Stimulated activated CD4-positive, alpha-beta T cell treated with anti-CD3 and anti-CD28 coated beads, Interleukin-2, amount 100 ng/mL, for 4 hours (primary cell): Measurements from ENCODE around the gene MYT1.
"Not testable (repeated sequence)": the region's sequence is repeated elsewhere in the genome, so short reads cannot be mapped to it uniquely, and the experiment has no call there.

ENCODE experiments used
- DNase-seq: peaks from one replicate; pipeline ENCODE4 v3.0.0-alpha.2; 2020; ENCODE audit warnings: low read depth

Gene MYT1

DNA sequence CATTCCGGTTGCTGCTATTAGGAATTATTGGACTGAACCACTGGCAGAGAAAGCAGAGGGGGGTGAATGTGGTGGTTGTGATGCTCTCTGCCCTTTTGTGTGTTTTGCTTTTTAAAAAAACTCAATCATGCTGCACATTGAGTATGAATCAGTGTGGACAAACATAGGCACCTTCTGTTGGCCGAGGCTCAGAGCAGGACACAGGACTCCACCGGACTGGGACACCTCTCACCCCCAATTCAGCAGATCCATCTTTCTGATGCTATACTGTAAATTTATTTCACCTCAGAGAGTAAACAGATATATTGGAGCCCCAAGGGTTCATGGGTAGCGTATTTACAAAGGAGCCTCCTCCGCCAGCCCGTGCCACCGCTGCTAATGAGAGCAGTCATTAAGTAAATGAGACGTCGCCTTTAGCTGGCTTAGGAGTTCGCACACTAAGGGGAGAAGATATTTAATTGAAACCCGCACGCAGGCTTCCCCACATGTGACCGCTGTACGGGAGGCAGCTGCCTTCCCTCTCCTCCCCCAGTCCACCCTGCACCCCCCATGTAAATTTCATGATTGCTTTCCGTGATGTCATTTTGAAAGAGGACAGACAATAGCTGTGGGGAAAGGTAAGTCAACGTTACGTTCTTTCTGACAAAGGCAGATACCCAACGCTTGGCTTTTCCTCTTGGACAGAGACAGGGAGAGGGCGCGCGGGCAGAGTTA, at the start of gene MYT1:
Gene MYT1 (plus strand): TSS at position 330 of the 714 bp plus-strand sequence. CDS start 34,410 bp downstream, outside the sequence.
- no peak for DNase-seq

GRCh38 chr20:64115171-64115911, 48.9 kb upstream of the MYT1 start:
- DNase-seq, result no peak

DNA sequence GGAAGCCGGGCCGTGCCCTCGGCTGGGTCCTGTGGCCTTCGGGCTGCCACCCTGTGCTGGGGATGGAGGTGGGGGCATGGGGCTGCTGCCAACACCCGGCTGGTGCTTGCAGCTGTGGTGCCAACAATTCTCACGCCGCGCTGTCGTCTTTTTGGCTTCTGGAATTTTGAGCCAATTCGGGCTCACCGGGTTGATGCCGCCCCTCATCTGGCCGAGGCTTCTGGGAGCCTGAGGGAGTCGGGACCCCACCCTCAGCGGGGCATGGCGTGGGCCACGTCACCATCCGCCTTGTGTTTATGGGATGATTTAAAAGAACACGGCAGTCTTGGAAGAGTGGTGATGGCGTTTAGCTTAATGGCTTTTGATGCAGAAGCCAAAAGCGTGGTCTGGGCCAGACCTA, 48.2 kb upstream of the MYT1 start:
- no peak for DNase-seq

DNA sequence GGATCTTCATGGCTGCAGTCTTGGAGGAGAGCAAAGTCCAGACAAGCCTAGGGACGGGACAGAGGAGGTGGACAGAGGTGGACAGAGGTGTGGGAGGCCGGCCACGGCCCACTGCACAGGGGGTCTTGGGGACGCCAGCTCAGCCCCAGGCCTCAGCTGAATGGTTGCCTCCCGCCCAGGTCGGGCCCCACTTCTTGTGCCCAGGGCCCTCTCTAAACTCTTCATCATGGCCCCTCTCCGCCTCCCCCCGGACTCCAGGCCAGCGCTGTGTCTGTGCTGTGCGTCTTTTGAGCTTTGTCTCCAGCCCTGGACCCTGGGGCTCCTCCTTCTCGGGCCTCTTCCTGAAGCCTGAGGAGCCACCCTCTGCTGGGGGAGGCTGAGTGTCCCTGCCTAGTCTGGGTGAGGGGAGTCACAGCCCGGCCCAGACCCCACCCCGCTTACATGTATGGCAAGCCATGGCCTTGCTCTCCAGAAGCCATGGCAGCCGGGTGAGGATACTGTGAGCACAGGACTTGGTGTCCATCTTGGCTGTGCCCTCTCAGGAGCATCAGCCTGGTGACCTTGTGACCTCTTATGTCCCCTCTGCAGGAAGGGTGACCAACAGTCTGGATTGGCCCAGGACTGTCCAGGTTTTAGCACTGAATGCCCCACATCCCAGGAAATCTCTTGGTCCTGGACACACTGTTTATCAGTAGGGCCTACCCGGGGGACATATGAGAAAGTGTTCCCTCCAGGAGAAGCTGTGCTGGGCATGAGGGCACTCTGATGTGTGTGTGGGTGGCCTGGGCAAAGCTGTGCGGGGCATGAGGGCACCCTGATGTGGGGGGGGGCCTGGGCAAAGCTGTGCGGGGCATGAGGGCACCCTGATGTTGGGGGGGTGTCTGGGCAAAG, 47.5 kb upstream of the MYT1 start:
- no peak for DNase-seq

GRCh38 chr20:64117432-64117777, 46.8 kb upstream of the MYT1 start:
- not testable (repeated sequence) for DNase-seq

- DNase-seq, result no peak
Measured at GRCh38 chr20:64119301-64119680, 45.0 kb upstream of the MYT1 start.

DNA sequence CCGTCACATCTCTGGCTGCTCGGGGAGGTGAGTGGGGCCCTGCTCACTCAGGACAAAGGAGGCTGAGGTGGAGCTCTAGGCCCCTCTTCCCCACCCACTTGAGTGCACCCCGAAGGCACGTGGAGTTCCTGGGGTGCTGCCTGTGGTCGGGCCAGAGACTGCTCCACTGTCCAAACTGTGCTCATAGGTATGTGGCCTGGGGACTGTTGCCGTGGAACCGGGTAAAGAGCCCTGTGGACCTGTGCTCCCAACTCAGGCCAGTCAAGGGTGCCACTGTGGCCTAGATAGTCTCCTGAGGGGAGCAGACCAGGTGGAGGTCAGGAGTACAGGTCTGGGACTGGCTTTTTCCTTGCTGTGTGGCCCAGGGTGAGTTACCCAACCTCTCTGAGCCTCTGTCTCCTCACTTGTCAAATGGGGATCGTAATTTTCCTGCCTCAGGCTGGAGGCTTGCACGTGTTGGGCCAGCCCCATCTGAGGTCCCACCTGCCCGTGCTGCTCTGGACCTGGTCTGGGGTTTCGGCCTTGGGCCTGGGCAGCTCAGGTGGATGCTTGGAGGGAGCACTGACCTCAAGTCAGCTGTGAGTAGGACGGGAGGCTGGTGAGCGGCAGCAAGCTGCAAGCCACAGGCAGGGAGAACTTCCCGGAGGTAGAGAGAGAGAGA, 44.4 kb upstream of the MYT1 start:
- no peak for DNase-seq

DNA sequence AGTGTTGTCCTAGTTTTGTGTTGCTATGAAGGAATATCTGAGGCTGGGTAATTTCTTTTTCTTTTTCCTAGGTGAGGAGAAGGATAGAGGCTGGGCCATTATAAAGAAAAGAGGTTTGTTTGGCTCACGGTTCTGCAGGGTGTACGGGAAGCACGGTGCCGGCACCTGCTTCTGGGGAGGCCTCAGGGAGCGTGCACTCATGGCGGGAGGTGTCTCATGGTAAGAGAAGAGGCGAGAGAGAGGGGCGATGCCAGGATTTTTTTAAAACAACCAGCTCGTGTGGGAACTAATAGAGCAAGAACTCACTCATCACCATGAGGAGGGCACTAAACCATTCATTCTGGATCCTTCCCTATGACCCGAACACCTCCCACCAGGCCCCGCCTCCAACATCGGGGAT, 42.7 kb upstream of the MYT1 start:
- no peak for DNase-seq

GRCh38 chr20:64122927-64123326, 41.3 kb upstream of the MYT1 start:
- not testable (repeated sequence) for DNase-seq

DNA sequence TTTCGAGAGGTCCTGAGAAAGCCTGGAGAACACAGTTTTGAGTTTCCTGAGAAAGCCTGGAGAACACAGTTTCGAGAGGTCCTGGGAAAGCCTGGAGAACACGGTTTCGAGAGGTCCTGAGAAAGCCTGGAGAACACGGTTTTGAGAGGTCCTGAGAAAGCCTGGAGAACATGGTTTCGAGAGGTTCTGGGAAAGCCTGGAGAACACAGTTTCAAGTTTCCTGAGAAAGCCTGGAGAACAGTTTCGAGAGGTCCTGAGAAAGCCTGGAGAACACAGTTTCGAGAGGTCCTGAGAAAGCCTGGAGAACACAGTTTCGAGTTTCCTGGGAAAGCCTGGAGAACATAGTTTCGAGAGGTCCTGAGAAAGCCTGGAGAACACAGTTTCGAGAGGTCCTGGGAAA, 40.7 kb upstream of the MYT1 start:
- not testable (repeated sequence) for DNase-seq

- no peak for DNase-seq
Measured at GRCh38 chr20:64129146-64129782, 35.0 kb upstream of the MYT1 start.

DNA sequence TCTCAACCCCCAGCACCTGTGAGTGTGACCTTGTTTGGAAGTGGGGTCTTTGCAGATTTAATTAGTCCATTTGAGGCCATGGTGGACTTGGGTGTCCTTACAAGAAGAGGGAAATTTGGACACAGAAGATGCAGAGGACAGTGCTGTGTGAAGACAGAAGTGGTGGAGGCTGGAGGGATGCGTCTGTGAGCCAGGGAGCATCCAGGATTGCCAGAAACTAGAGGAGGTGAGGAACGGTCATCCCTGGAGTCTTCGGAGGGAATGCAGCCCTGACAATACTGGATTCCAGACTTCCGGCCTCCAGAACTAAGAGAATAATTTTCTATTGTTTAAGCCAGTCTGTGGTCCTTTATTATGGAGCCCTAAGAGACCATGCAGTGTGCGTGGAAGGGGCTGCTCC, 34.0 kb upstream of the MYT1 start:
- DNase-seq, result no peak

DNA sequence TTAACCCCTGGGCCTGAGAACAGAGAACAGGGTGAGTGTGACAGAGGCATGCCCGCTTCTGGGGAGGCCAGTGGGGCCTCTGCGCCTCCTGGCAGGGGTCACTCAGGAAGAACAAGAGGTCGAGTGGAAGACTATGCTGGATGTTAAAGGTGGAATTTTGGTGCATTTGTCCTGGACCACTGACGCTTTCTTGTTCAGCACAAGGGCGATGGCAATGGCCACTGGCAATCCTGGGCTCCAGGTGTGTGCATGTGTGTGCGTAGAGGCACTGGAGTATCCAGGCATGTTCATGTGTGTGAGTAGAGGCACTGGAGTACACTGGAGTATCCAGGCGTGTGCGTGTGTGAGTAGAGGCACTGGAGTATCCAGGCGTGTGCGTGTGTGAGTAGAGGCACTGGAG, 33.4 kb upstream of the MYT1 start:
- DNase-seq, result no peak

DNA sequence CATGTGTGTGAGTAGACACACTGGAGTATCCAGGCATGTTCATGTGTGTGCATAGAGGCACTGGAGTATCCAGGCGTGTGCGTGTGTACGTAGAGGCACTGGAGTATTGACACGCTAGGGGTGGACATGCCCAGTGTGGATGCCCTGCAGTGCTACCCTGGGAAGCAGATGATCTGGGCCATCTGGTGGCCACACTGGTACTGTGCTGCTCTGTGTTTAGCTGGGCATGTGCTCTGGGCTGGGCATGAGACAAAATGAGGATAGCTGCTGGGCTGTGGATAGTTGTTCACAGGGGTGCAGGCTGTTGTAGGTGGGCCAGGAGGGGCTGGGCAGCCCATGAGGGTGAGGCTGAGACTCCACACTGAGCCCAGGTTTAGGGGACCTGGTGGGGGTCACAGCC, 32.8 kb upstream of the MYT1 start:
- DNase-seq, result no peak

- DNase-seq, result no peak
Measured at GRCh38 chr20:64133951-64134407, 30.3 kb upstream of the MYT1 start.

DNA sequence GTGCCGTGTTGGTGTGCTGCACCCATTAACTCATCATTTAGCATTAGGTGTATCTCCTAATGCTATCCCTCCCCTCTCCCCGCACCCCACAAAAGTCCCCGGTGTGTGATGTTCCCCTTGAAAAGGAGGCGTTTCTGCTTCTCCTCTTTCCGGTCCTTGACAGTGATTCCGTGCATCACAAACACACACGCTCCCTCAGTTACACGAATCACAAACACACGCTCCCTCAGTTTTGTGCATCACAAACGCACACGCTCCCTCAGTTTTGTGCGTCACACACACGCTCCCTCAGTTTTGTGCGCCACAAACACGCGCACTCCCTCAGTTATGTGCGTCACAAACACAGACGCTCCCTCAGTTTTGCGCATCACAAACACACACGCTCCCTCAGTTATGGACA, 29.5 kb upstream of the MYT1 start:
- not testable (repeated sequence) for DNase-seq

- DNase-seq, result no peak
Measured at GRCh38 chr20:64136004-64136710, 28.1 kb upstream of the MYT1 start.

DNA sequence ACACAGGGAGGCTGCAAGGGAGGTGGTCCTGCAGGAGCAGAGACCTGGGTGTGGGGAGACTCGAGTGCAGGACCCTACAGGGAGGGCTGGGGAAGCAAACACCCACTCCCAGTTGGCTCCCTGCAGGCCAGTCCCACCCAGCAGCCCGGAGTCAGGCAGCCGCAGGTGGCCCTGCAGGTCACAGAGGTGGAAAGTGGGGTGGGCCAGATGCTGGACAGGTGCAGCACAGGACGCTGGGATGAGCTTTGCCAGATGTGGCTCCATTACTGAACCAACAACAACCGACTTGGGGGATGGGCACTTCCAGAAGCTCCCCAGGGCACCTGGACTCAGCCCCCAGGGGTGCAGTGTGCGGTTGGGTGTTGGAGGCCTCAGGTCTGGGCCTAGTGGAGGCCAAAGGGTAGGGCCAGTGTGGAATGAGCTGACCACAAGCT, 26.6 kb upstream of the MYT1 start:
- no peak for DNase-seq

DNA sequence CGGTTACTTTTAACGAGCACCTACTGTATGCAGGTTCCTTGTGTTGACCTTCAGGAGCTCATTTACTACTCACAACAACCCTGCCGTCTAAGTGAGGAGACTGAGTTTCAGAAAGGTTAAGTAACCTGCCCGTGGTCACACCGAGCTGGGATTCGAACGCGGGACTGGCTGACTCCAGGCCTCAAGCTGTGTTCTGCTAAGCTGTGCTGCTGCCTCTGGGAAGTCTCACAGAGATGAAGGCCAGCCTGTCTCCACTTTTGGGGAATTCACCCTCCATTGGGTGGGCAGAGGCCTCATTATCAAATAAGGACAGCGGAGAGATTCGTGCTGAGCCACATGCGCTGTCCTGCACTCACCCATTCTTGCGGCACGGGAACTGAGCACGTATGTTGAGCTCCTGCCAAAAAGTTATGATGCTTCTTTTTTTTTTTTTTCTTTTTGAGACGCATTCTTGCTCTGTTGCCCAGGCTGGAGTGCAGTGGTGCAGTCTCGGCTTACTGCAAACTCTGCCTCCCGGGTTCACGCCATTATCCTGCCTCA, 25.9 kb upstream of the MYT1 start:
- DNase-seq, result no peak

GRCh38 chr20:64139199-64140060, 24.8 kb upstream of the MYT1 start:
- no peak for DNase-seq
